Stimulated activated CD8-positive, alpha-beta memory T cell treated with anti-CD3 and anti-CD28 coated beads, Interleukin-4, amount 100 ng/mL, for 48 hours (primary cell): ENCODE measurements around the gene SERPINB5.

ENCODE experiments used
- DNase-seq: peaks from one replicate; pipeline ENCODE4 v3.0.0-alpha.2; 2020

The SERPINB5 gene

GRCh38 chr18:63534615-63535014 lies 57.9 kb downstream of the SERPINB5 start:
- DNase-seq: no peak

GRCh38 chr18:63539904-63540510 lies 63.2 kb downstream of the SERPINB5 start:
- DNase-seq: no peak

- no peak for DNase-seq
Measured at GRCh38 chr18:63542069-63542468, 65.3 kb downstream of the SERPINB5 start, which contains the start of gene SERPINB12. Gene SERPINB12 (plus strand): TSS chr18:63542369. CDS start chr18:63556160, 13,791 bp downstream.

- no peak for DNase-seq
Measured at GRCh38 chr18:63544017-63544416, 67.3 kb downstream of the SERPINB5 start.

GRCh38 chr18:63545000-63545399 lies 68.2 kb downstream of the SERPINB5 start:
- no peak for DNase-seq

GRCh38 chr18:63550068-63550467 lies 73.3 kb downstream of the SERPINB5 start:
- no peak for DNase-seq

- no peak for DNase-seq
Measured at GRCh38 chr18:63551769-63552168, 75.0 kb downstream of the SERPINB5 start.

GRCh38 chr18:63552581-63552980 lies 75.8 kb downstream of the SERPINB5 start:
- no peak for DNase-seq

- DNase-seq: no peak
Measured at GRCh38 chr18:63553081-63553480, 76.3 kb downstream of the SERPINB5 start.
